IMR-90 (cell line): ENCODE results near the gene OR6C1. TPM values are rescaled to one million over a fixed set of nuclear protein-coding genes. Genes with fewer than 3 reads are reported as not detected.

Experiments
- ATAC-seq: fragments of 200-7000 bp; cut with Tn5 transposase; 2 replicates; pipeline ENCODE4 v1.9.1; 2020; ENCODE audit warnings: low read depth, mild to moderate bottlenecking, moderate library complexity
- Bru-seq: library from RNA; stranded (reverse); fragments of 400-500 nt; gene quantifications from one replicate; lab custom pipeline; 2021; lab: Mats Ljungman, UMichigan
- BruChase-seq, 2 experiments: library from RNA; stranded (reverse); fragments of 400-500 nt; gene quantifications; one replicate each; lab custom pipeline; 2021; lab: Mats Ljungman, UMichigan
- BruUV-seq: library from RNA; stranded (reverse); fragments of 400-500 nt; replicated peaks from 2 replicates; lab custom pipeline; 2021; lab: Mats Ljungman, UMichigan
- CTCF ChIA-PET: fragments of 300-600 bp; formaldehyde crosslinking; extraction: SDS; loops from one replicate; lab custom pipeline; 2021; ENCODE audit warnings: antibody characterized with exemption; lab: Yijun Ruan, JAX
- POLR2A ChIA-PET: fragments of 300-600 bp; sonication (Branson Sonifier 250); formaldehyde crosslinking; loops from one replicate; lab custom pipeline; 2022; ENCODE audit warnings: antibody characterized with exemption; ENCODE audit not compliant: unreplicated experiment; lab: Charles Lee
- DNase-seq: peaks from one replicate; pipeline ENCODE4 v3.0.0; 2013
- H2AFZ ChIP-seq: replicated peaks from 2 replicates; pipeline ENCODE3; 2013; ENCODE audit warnings: low read length, mild to moderate bottlenecking; ENCODE audit not compliant: poor library complexity
- H2AK5ac ChIP-seq: 2 replicates; pipeline ENCODE4 v1.6.1; 2013; ENCODE audit warnings: low read depth, low read length, inconsistent platforms
- H2AK9ac ChIP-seq: replicated peaks from 2 replicates; pipeline ENCODE3; 2013; ENCODE audit warnings: mild to moderate bottlenecking, low read depth, low read length, moderate library complexity; ENCODE audit not compliant: poor library complexity
- H2BK120ac ChIP-seq: 2 replicates; pipeline ENCODE4 v1.6.1; 2013; ENCODE audit warnings: low read depth, low read length, inconsistent platforms
- H2BK15ac ChIP-seq: 3 replicates; pipeline ENCODE4 v1.6.1; 2013; ENCODE audit warnings: low read depth, low read length, inconsistent platforms
- H2BK20ac ChIP-seq: 2 replicates; pipeline ENCODE4 v1.6.1; 2013; ENCODE audit warnings: low read depth, mild to moderate bottlenecking, inconsistent platforms, low read length, moderate library complexity
- H2BK5ac ChIP-seq: 2 replicates; pipeline ENCODE4 v1.6.1; 2013; ENCODE audit warnings: mild to moderate bottlenecking, low read depth, low read length, inconsistent platforms; ENCODE audit not compliant: poor library complexity, severe bottlenecking
- H3K14ac ChIP-seq: replicated peaks from 2 replicates; pipeline ENCODE4 v1.6.1; 2013; ENCODE audit warnings: low read depth, low read length, inconsistent platforms
- H3K18ac ChIP-seq: 2 replicates; pipeline ENCODE4 v1.6.1; 2013; ENCODE audit warnings: low read depth, low read length, control low read depth
- H3K23ac ChIP-seq: 2 replicates; pipeline ENCODE4 v1.6.1; 2013; ENCODE audit warnings: low read depth, low read length, inconsistent platforms
- H3K27ac ChIP-seq: 2 replicates; pipeline ENCODE4 v1.5.1; 2013; ENCODE audit warnings: mild to moderate bottlenecking, control low read depth, low read length; ENCODE audit not compliant: insufficient read depth
- H3K27me3 ChIP-seq: 2 replicates; pipeline ENCODE4 v1.6.1; 2013; ENCODE audit warnings: low read length; ENCODE audit not compliant: control insufficient read depth, insufficient read depth
- H3K36me3 ChIP-seq: 2 replicates; pipeline ENCODE4 v1.6.1; 2013; ENCODE audit warnings: low read length, mixed read lengths; ENCODE audit not compliant: control insufficient read depth, insufficient read depth
- H3K4ac ChIP-seq: 2 replicates; pipeline ENCODE4 v1.6.1; 2013; ENCODE audit warnings: low read depth, low read length, inconsistent platforms
- H3K4me1 ChIP-seq: 2 replicates; pipeline ENCODE4 v1.6.1; 2013; ENCODE audit warnings: low read length, mixed read lengths; ENCODE audit not compliant: control insufficient read depth, insufficient read depth
- H3K4me2 ChIP-seq: 2 replicates; pipeline ENCODE4 v1.6.1; 2013; ENCODE audit warnings: low read depth, mild to moderate bottlenecking, control low read depth, low read length, moderate library complexity
- H3K4me3 ChIP-seq: 2 replicates; pipeline ENCODE4 v1.5.1; 2013; ENCODE audit warnings: low read depth, mild to moderate bottlenecking, control low read depth, low read length, moderate library complexity; ENCODE audit not compliant: insufficient read depth
- H3K56ac ChIP-seq: 2 replicates; pipeline ENCODE4 v1.6.1; 2013; ENCODE audit warnings: low read length, inconsistent platforms; ENCODE audit not compliant: insufficient read depth; ENCODE audit errors: extremely low read depth
- H3K79me1 ChIP-seq, 2 experiments: 2 replicates each; pipeline ENCODE4 v1.6.1; 2013; ENCODE audit warnings: low read length in 2 of 2, inconsistent platforms in 1 of 2, low read depth in 1 of 2
- H3K9ac ChIP-seq: 2 replicates; pipeline ENCODE4 v1.6.1; 2013; ENCODE audit warnings: low read depth, low read length, control low read depth
- H3K9me1 ChIP-seq: 2 replicates; pipeline ENCODE4 v1.6.1; 2013; ENCODE audit warnings: low read length, inconsistent platforms; ENCODE audit not compliant: insufficient read depth
- H3K9me3 ChIP-seq: 2 replicates; pipeline ENCODE4 v1.6.1; 2013; ENCODE audit warnings: low read length; ENCODE audit not compliant: control insufficient read depth, insufficient read depth
- H4K20me1 ChIP-seq: 2 replicates; pipeline ENCODE4 v1.6.1; 2013; ENCODE audit warnings: low read length, inconsistent platforms; ENCODE audit not compliant: insufficient read depth
- H4K5ac ChIP-seq: 2 replicates; pipeline ENCODE4 v1.6.1; 2013; ENCODE audit warnings: mild to moderate bottlenecking, low read depth, low read length, control low read depth
- H4K8ac ChIP-seq, 2 experiments: 2 replicates each; pipeline ENCODE4 v1.6.1; 2013; ENCODE audit warnings: low read depth in 2 of 2, low read length in 2 of 2, control low read depth in 1 of 2, inconsistent platforms in 1 of 2
- H4K91ac ChIP-seq: 2 replicates; pipeline ENCODE4 v1.6.1; 2013; ENCODE audit warnings: low read depth, low read length, inconsistent platforms; ENCODE audit not compliant: insufficient read depth
- MAFK ChIP-seq: IDR thresholded peaks from 2 replicates; pipeline ENCODE4 v1.6.1; 2012; ENCODE audit warnings: low read depth, low read length, improper control_type of control experiment
- MXI1 ChIP-seq: IDR thresholded peaks from 2 replicates; pipeline ENCODE4 v1.6.1; 2012; ENCODE audit warnings: low read depth, mild to moderate bottlenecking, low read length, moderate library complexity, borderline replicate concordance
- WGBS, 2 experiments: methylation state at CpG; one replicate each; pipeline versions ENCODE4 v1.1.5 to v1.1.7; 2013; ENCODE audit warnings: missing lambda C conversion rate in 2 of 2; ENCODE audit not compliant: insufficient read length in 1 of 2; ENCODE audit errors: extremely low coverage in 2 of 2; 5-methylcytosine and 5-hydroxymethylcytosine counted together
- dilution Hi-C: fragments of 300-500 bp; cut with HindIII; formaldehyde crosslinking; loops from one replicate; pipeline ENCODE4 v1.14.3; 2018; ENCODE audit warnings: low sequenced_read_pairs; ENCODE audit not compliant: unreplicated experiment
- in situ Hi-C: fragments of 300-500 bp; cut with MboI; formaldehyde crosslinking; loops from 3 replicates; pipeline ENCODE4 v1.14.3; 2019; ENCODE audit warnings: low sequenced_read_pairs, inconsistent platforms, mixed read lengths
- intact Hi-C: fragments of 100-400 bp; cut with micrococcal nuclease; formaldehyde crosslinking; loops from 2 replicates; pipeline ENCODE4 v1.10.0; 2022
- long read RNA-seq: library from polyadenylated mRNA; unstranded; transcript quantifications from one replicate; pipeline ENCODE4 v2.0.0, GENCODE V29; 2021; ENCODE audit not compliant: unreplicated experiment
- polyA plus RNA-seq, 3 experiments: library from polyadenylated mRNA; depleted of rRNA; stranded (reverse); fragments of >200 nt; gene quantifications; 2 replicates each; pipeline ENCODE4 v1.2.3, GENCODE V29; 2012; ENCODE audit warnings: low replicate concordance in 1 of 3
- total RNA-seq: library from RNA; depleted of rRNA; stranded (reverse); fragments of >200 nt; gene quantifications from 2 replicates; pipeline ENCODE4 v1.2.3, GENCODE V29; 2012; rRNA removed
- TF ChIP-seq, protein P1 (sequence below): fragments of 150-350 bp; IDR thresholded peaks from 2 replicates; pipeline ENCODE4 v1.6.1; 2017; ENCODE audit warnings: mild to moderate bottlenecking, antibody characterized with exemption, low read length, low read depth

OR6C1 gene
- total RNA-seq (not detected in 2 replicates), polyA plus RNA-seq (2012; rRNA removed) (not detected in 2 replicates), Bru-seq, nascent RNA (not detected), BruChase-seq, experiment 1, labeled RNA remaining after a 6-hour chase (not detected), BruChase-seq, experiment 2, labeled RNA remaining after a 2-hour chase (not detected)
- polyA plus RNA-seq (2012; cell fraction: cytosol; rRNA removed), result not detected in 2 replicates
- polyA plus RNA-seq (2012; cell fraction: nucleus; rRNA removed; ENCODE audit: low replicate concordance), result not detected in 2 replicates
- long read RNA-seq, result 0 reads

DNA sequence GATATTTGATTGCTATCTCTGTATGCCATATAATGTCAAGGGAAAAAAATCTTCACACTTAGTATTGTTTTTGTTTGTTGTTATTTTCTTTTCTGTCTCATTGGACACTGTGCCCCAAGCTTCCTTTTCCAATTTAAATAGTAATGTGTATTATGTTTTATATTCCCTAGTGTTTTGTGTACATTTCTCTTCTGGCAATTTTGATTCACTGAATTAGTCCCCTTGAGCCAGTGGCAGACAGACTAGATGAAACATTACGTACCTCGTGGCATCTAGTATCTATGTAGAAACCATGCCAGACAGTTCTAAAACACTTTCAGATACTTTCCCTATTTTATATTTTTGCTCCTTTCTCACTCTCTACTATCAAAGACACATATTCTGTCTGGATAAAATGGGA, at the start of gene OR6C1:
Gene OR6C1, plus strand, starts transcription at position 301 of the 400 bp plus-strand sequence. CDS start 6,257 bp downstream, outside the sequence.
- H4K8ac ChIP-seq, result no peak within 1 kb of the TSS
- DNase-seq, result no peak
- H3K79me1 ChIP-seq, result no peaks in the 10 kb centered on the region
- H2AK9ac ChIP-seq, result no peak within 1 kb of the TSS
- no peak within 1 kb of the TSS for H2BK5ac ChIP-seq
- TF ChIP-seq MAFK (no peak), MXI1 (no peak)
- TF ChIP-seq, protein P1, sequence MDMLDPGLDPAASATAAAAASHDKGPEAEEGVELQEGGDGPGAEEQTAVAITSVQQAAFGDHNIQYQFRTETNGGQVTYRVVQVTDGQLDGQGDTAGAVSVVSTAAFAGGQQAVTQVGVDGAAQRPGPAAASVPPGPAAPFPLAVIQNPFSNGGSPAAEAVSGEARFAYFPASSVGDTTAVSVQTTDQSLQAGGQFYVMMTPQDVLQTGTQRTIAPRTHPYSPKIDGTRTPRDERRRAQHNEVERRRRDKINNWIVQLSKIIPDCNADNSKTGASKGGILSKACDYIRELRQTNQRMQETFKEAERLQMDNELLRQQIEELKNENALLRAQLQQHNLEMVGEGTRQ, result no peak
- ChIA-PET POLR2A (no interaction called here), CTCF (no interaction called here)
- no peaks in the 10 kb centered on the region for H3K9me1 ChIP-seq
- no peak for ATAC-seq
- H3K4ac ChIP-seq, result no peak within 1 kb of the TSS
- no peak within 1 kb of the TSS for H3K56ac ChIP-seq
- no peak within 1 kb of the TSS for H4K91ac ChIP-seq
- no peak within 1 kb of the TSS for H3K4me3 ChIP-seq
- no peak within 1 kb of the TSS for H4K5ac ChIP-seq
- in situ Hi-C loops, result no loop called here
- no peak within 1 kb of the TSS for H2AFZ ChIP-seq
- no peak within 1 kb of the TSS for H3K18ac ChIP-seq
- H2AK5ac ChIP-seq, result no peak within 1 kb of the TSS
- no peaks in the 10 kb centered on the region for H3K9me3 ChIP-seq
- no peak within 1 kb of the TSS for H2BK120ac ChIP-seq
- no peak within 1 kb of the TSS for H3K4me2 ChIP-seq
- dilution Hi-C loops, result no loop called here
- no peak within 1 kb of the TSS for H3K14ac ChIP-seq
- H3K36me3 ChIP-seq, result no peaks in the 10 kb centered on the region
- H3K27me3 ChIP-seq, result no peaks in the 10 kb centered on the region
- no peaks in the 10 kb centered on the region for H4K20me1 ChIP-seq
- no TSS peak for BruUV-seq
- no peak within 1 kb of the TSS for H2BK15ac ChIP-seq
- H3K23ac ChIP-seq, result no peak within 1 kb of the TSS
- H2BK20ac ChIP-seq, result no peak within 1 kb of the TSS
- H3K4me1 ChIP-seq, result no peaks in the 10 kb centered on the region
- H3K27ac ChIP-seq, result no peak within 1 kb of the TSS
- intact Hi-C loops, result no loop called here
- H3K9ac ChIP-seq, result no peak within 1 kb of the TSS
- WGBS, 2 experiments, result no CpG with 5 or more reads among the region's 2 CpGs
